OCI-LY7 (cell line): ENCODE results near the gene APLN.

ENCODE experiments used
- CTCF ChIP-seq: fragments of 200-600 bp; sonication (generic); conservative IDR thresholded peaks from 2 replicates; pipeline ENCODE4 v1.5.1; 2014; ENCODE audit warnings: mild to moderate bottlenecking, antibody characterized with exemption, low read length, moderate library complexity, mixed read lengths
- EZH2phosphoT487 ChIP-seq: fragments of 200-600 bp; sonication (generic); IDR thresholded peaks from 2 replicates; pipeline ENCODE4 v1.6.1; 2018; ENCODE audit warnings: low read depth, borderline replicate concordance, mild to moderate bottlenecking, mixed run types, antibody characterized with exemption, low read length, moderate library complexity, mixed read lengths

DNA sequence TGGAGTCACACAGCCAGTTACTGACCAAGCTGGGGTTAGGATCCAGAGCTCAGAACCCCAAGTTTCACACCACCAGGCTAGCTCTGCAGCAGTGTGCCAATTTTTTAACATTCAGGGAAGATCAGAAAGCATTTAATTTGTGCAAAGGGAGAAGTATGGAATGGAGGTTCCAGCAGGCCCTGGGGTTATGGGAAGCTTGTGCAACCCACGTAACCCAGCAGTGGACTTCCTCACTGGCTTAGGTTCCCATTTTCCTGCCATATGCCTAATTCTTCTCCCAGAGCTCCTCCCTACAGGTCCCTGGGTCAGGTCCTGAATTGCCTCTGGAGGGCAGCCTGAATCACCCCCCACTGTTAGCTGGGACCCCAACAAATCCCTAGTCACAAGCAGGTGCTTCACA is 14.0 kb downstream of the APLN start:
- TF ChIP-seq EZH2phosphoT487 = no peak
- TF ChIP-seq CTCF = no peak
